ENCODE data around the gene MCTP1. TPM values are rescaled to one million over a fixed set of nuclear protein-coding genes. Genes with fewer than 3 reads are reported as not detected.

The MCTP1 gene
- total RNA-seq, 1 donor = 5.8 TPM

DNA sequence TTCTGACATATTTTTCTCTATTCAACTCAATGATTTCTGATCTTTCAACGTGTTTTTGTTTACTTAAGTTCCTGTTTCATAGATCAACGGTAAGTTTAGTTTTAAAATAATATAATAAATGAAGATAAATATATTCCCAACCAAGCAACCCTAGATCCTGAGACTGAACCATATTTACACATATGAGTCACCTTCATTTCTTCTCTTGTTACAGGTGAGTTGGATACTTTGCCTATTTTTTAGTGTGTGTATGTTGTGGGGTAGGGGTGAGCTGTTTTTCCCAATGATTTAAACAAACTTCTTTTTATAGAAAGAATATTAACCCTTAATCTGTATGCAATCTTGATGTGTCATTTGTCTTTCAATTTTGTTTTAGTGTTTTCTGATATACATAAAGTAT, 186.9 kb downstream of the MCTP1 start:
- Histone ChIP-seq H3K27me3 (ENCODE audit: insufficient read depth, low read length) (no peaks in the 10 kb centered on the region), H4K20me1 (ENCODE audit: insufficient read depth, low read length) (no peaks in the 10 kb centered on the region), H2AFZ (ENCODE audit: low read length) (no peak overlapping the region), H3K27ac (ENCODE audit: low read depth, low read length) (no peak overlapping the region), H3K36me3 (ENCODE audit: insufficient read depth, low read length) (no peaks in the 10 kb centered on the region), H3K4me2 (ENCODE audit: insufficient read depth, low read length) (no peak overlapping the region), H3K9me3 (ENCODE audit: low read depth, low read length) (no peaks in the 10 kb centered on the region), H3K4me3 (ENCODE audit: insufficient read depth, low read length) (no peak overlapping the region), H3K4me1 (ENCODE audit: insufficient read depth, low read length) (no peaks in the 10 kb centered on the region), H3K79me2 (ENCODE audit: insufficient read depth, low read length) (no peaks in the 10 kb centered on the region)
- TF ChIP-seq, protein P1, sequence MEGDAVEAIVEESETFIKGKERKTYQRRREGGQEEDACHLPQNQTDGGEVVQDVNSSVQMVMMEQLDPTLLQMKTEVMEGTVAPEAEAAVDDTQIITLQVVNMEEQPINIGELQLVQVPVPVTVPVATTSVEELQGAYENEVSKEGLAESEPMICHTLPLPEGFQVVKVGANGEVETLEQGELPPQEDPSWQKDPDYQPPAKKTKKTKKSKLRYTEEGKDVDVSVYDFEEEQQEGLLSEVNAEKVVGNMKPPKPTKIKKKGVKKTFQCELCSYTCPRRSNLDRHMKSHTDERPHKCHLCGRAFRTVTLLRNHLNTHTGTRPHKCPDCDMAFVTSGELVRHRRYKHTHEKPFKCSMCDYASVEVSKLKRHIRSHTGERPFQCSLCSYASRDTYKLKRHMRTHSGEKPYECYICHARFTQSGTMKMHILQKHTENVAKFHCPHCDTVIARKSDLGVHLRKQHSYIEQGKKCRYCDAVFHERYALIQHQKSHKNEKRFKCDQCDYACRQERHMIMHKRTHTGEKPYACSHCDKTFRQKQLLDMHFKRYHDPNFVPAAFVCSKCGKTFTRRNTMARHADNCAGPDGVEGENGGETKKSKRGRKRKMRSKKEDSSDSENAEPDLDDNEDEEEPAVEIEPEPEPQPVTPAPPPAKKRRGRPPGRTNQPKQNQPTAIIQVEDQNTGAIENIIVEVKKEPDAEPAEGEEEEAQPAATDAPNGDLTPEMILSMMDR (IDR thresholded peaks at IDR 0.05; ENCODE audit: extremely low read depth, low read depth, low read length) = no peak
- no peak for DNase-seq (ENCODE audit: insufficient read length, low spot score, missing footprints)

DNA sequence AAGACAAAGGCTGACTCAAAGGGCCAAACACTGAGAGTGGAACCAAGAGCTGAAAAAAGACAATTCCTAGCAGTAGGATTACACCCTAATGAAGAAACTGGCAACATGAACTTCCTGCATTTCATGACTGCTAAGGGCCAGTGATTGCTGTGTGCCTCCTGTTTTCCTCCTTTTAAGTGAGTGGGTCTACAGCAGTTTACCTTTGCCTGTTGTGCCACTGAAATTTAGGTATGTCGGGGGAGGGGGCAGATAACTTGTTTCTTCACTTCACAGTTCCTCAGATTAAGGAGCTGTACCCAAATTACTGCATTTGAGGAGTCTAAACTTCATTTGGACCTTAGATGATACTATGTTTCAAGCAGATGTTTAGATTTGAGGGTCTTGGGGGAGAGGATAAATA, 191.7 kb downstream of the MCTP1 start:
- no peak overlapping the region for H3K4me3 ChIP-seq (ENCODE audit: insufficient read depth, low read length)
- H3K4me1 ChIP-seq (ENCODE audit: insufficient read depth, low read length) = no peaks in the 10 kb centered on the region
- H2AFZ ChIP-seq (ENCODE audit: low read length) = no peak overlapping the region
- H3K79me2 ChIP-seq (ENCODE audit: insufficient read depth, low read length) = no peaks in the 10 kb centered on the region
- H3K27me3 ChIP-seq (ENCODE audit: insufficient read depth, low read length) = no peaks in the 10 kb centered on the region
- no peak overlapping the region for H3K27ac ChIP-seq (ENCODE audit: low read depth, low read length)
- no peaks in the 10 kb centered on the region for H3K9me3 ChIP-seq (ENCODE audit: low read depth, low read length)
- no peak for DNase-seq (ENCODE audit: insufficient read length, low spot score, missing footprints)
- no peak overlapping the region for H3K4me2 ChIP-seq (ENCODE audit: insufficient read depth, low read length)
- no peaks in the 10 kb centered on the region for H4K20me1 ChIP-seq (ENCODE audit: insufficient read depth, low read length)
- TF ChIP-seq, protein P1 (IDR thresholded peaks at IDR 0.05; ENCODE audit: extremely low read depth, low read depth, low read length) = no peak
- H3K36me3 ChIP-seq (ENCODE audit: insufficient read depth, low read length) = no peaks in the 10 kb centered on the region

DNA sequence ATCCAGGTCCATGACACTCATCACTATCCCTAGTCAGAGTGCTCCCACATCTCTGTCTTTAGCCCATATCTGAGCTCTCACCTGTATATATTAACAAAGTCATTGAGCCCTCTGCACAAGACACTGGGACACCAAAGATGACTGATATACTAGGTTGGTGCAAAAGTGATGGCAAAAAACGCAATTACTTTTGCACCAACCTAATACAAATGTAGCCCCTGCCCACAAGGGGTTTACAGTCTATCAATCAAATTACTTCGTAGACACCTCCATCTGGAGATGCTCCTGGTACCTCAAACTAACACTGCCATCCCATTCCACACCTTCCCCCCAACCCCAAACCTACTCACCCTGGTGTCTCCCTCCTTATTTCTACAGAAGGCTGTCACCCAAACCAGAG, 194.1 kb downstream of the MCTP1 start:
- H3K27me3 ChIP-seq (ENCODE audit: insufficient read depth, low read length) = no peaks in the 10 kb centered on the region
- H4K20me1 ChIP-seq (ENCODE audit: insufficient read depth, low read length) = no peaks in the 10 kb centered on the region
- H3K79me2 ChIP-seq (ENCODE audit: insufficient read depth, low read length) = no peaks in the 10 kb centered on the region
- H2AFZ ChIP-seq (ENCODE audit: low read length) = no peak overlapping the region
- DNase-seq (ENCODE audit: insufficient read length, low spot score, missing footprints) = no peak
- no peak overlapping the region for H3K4me2 ChIP-seq (ENCODE audit: insufficient read depth, low read length)
- H3K27ac ChIP-seq (ENCODE audit: low read depth, low read length) = no peak overlapping the region
- H3K36me3 ChIP-seq (ENCODE audit: insufficient read depth, low read length) = no peaks in the 10 kb centered on the region
- TF ChIP-seq, protein P1 (IDR thresholded peaks at IDR 0.05; ENCODE audit: extremely low read depth, low read depth, low read length) = no peak
- no peaks in the 10 kb centered on the region for H3K9me3 ChIP-seq (ENCODE audit: low read depth, low read length)
- H3K4me1 ChIP-seq (ENCODE audit: insufficient read depth, low read length) = no peaks in the 10 kb centered on the region
- no peak overlapping the region for H3K4me3 ChIP-seq (ENCODE audit: insufficient read depth, low read length)

DNA sequence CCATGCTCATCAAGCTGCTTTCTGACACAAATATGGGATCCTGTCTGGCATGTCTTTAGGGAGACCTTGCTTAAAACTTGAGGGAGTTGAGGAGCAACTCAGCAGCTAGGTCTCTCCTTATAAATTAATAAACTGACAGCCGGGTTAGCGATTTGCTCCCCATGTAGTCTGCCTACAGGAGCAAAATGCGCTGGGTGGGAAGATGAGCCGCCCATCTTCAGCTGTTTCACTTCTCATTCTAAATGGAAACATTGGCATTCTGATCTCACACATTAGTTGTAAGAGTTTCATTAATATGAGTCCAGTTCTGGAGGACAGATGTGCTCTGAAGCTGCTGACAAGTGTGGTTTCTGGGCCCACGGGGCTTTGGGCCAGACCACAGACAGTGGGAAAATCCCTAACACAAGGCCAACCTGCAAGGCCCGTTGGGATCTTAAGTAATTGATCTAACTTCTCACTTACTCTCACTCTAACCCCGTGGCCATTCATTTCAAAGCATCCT, 197.0 kb downstream of the MCTP1 start:
- Histone ChIP-seq H3K9me3 (ENCODE audit: low read depth, low read length) (no peaks in the 10 kb centered on the region), H3K79me2 (ENCODE audit: insufficient read depth, low read length) (no peaks in the 10 kb centered on the region), H3K4me1 (ENCODE audit: insufficient read depth, low read length) (no peaks in the 10 kb centered on the region), H3K36me3 (ENCODE audit: insufficient read depth, low read length) (no peaks in the 10 kb centered on the region), H2AFZ (ENCODE audit: low read length) (no peak overlapping the region), H3K4me3 (ENCODE audit: insufficient read depth, low read length) (no peak overlapping the region), H3K27me3 (ENCODE audit: insufficient read depth, low read length) (no peaks in the 10 kb centered on the region), H3K27ac (ENCODE audit: low read depth, low read length) (no peak overlapping the region), H3K4me2 (ENCODE audit: insufficient read depth, low read length) (no peak overlapping the region), H4K20me1 (ENCODE audit: insufficient read depth, low read length) (no peaks in the 10 kb centered on the region)
- TF ChIP-seq, protein P1 (IDR thresholded peaks at IDR 0.05; ENCODE audit: extremely low read depth, low read depth, low read length) = no peak
- DNase-seq (ENCODE audit: insufficient read length, low spot score, missing footprints) = no peak

Data from osteoblast (primary cell).